DOHH2 (cell line): Measurements from ENCODE around the gene CIPC.

Experiments used
- EZH2phosphoT487 ChIP-seq: fragments of 200-600 bp; sonication (generic); IDR thresholded peaks from 2 replicates; pipeline ENCODE4 v1.6.1; 2017; ENCODE audit warnings: borderline replicate concordance, mild to moderate bottlenecking, antibody characterized with exemption, low read length, moderate library complexity, mixed read lengths
- TF ChIP-seq, protein P1 (sequence below): fragments of 200-600 bp; sonication (generic); IDR thresholded peaks from one replicate; pipeline ENCODE4 v1.5.1; 2014; ENCODE audit warnings: antibody characterized with exemption, mild to moderate bottlenecking, low read depth, low read length; ENCODE audit not compliant: poor library complexity, severe bottlenecking

DNA sequence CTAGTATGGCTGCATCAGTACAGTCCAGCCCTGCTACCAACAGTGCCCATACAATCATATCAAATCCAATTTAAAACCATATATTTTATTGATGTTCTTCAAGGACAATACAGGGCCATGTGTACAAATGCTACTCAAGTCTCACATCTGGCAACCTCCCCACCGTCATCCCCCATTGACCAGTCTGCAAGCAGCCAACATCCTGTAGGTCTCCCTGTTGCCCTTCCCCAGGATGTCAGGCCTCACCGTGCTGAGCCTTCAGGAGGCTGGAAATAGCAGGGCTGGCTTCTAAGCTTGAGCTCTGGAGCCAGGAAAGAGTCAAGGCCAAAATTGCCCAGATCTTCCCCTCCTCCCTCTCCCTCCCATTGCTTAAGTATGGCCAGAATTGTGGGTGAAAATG is 33.1 kb downstream of the CIPC start:
- no peak for TF ChIP-seq EZH2phosphoT487
- TF ChIP-seq, protein P1, sequence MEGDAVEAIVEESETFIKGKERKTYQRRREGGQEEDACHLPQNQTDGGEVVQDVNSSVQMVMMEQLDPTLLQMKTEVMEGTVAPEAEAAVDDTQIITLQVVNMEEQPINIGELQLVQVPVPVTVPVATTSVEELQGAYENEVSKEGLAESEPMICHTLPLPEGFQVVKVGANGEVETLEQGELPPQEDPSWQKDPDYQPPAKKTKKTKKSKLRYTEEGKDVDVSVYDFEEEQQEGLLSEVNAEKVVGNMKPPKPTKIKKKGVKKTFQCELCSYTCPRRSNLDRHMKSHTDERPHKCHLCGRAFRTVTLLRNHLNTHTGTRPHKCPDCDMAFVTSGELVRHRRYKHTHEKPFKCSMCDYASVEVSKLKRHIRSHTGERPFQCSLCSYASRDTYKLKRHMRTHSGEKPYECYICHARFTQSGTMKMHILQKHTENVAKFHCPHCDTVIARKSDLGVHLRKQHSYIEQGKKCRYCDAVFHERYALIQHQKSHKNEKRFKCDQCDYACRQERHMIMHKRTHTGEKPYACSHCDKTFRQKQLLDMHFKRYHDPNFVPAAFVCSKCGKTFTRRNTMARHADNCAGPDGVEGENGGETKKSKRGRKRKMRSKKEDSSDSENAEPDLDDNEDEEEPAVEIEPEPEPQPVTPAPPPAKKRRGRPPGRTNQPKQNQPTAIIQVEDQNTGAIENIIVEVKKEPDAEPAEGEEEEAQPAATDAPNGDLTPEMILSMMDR = no peak
